NCI-H82 (cell line): ENCODE measurements around the gene COX19.
"Not testable (repeated sequence)": the region's sequence is repeated elsewhere in the genome, so short reads cannot be mapped to it uniquely, and the experiment has no call there.

Experiments
- DNase-seq: peaks from one replicate; lab custom pipeline; 2025; lab: John Stamatoyannopoulos, UW

COX19 gene

DNA sequence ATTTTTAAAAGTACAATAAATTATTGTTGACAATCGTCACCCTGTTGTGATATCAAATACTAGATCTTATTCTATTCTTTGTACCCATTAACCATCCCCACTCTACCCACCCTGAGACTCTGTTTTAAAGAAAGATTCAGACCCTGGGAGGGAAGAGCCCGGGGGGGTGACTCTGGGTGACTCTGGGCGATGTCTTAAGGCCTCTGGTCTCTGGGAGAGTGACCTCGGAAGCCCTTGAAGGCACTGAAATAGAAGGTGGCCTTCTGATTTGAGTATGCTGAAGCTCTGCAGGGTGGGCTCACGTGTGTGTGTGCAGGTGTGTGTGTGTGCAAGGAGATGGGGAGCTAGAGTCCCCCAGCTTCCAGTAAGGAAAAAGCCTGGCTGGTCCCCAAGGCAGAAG is 30.6 kb downstream of the COX19 start:
- DNase-seq = no peak

DNA sequence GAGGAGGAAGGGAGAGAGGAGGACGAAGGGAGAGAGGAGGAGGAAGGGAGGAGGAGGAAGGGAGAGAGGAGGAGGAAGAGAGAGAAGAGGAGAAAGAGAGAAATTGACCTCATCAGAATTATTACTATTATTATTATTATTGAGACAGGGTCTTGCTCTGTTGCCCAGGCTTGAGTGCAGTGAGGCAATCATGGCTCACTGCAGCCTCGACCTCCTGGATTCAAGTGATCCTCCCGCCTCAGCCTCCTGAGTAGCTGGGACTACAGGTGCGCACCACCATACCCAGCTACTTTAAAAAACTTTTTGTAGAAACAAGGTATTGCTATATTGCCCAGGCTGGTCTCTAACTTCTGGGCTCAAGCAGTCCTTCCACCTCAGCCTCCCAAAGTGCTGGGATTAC is 31.6 kb downstream of the COX19 start:
- not testable (repeated sequence) for DNase-seq

DNA sequence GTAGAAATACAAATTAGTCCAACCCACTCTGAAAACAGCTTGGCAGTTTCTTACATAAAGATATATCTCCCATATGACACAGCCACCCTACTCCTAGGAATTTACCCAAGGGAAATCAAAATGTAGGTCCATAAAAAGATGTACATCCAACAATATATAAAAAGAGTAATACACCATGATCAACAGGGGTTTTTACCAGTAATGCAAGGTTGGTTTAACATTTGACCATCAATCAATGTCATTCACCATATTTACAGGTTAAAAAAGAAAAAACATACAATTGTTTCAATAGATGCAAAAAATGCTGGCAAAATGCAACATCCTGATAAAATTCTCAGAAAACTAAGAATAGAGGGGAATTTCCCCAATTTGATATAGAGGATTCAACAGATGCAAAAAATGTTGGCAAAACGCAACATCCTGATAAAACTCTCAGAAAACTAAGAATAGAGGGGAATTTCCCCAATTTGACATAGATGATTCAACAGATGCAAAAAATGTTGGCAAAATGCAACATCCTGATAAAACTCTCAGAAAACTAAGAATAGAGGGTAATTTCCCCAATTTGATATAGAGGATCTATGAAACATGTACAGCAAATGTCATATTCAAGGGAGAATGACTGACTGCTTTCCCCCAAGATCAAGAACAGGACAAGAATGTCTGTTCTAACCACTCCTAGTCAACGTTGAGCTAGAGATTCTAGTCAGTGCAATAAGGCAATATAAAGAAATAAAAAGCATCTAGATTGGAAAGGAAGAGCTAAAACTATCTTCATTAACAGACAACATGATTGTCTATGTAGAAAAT is 34.5 kb downstream of the COX19 start:
- DNase-seq = no peak

DNA sequence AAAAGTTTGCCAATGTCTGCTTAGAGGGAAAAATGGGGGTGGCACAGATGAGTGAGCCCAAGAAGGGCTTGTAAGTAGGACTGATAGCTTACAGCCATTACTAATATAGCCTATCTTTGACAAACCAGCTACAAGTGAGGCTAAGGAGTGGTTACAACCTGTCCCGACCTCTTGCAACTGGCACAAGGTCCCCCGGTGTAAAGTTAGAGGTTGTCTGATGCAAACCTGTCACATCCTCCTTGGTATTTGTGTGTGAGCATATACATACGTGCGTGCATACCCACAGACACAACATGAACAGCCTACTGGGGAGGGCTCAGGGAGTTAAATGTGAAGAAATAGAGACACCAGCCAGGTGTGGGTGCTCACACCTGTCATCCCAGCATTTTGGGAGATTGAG is 35.5 kb downstream of the COX19 start:
- DNase-seq = no peak

DNA sequence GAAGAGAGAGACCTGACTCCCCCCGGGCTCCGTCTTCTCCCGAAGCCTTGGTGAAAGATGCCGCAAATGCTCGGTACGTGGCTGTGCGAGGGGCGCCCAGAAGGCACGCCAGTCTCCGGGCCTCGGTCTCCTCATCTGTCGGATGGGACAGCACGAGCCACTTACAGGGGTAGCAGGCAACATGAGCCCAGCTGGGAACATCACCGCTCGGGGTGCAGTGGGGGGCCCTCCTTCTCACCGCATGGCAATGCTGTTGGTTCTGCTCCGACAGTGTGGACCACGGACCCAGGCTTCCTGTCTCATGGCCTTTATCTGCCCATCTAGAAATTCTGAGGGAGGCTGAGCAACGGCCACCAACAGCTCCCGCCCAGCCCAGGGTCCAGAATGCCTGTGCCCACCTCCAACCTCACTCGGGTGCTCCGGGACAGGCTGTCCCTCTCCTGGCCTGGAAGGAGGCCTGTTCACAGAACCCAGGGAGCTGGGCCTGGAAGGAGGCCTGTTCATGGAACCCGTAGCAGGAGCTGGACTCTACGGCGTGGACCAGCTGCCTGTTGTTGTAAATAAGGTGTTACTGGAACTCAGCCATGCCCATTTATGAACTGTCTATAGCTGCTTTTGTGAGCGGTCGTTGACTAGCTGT is 36.7 kb downstream of the COX19 start:
- DNase-seq = no peak

DNA sequence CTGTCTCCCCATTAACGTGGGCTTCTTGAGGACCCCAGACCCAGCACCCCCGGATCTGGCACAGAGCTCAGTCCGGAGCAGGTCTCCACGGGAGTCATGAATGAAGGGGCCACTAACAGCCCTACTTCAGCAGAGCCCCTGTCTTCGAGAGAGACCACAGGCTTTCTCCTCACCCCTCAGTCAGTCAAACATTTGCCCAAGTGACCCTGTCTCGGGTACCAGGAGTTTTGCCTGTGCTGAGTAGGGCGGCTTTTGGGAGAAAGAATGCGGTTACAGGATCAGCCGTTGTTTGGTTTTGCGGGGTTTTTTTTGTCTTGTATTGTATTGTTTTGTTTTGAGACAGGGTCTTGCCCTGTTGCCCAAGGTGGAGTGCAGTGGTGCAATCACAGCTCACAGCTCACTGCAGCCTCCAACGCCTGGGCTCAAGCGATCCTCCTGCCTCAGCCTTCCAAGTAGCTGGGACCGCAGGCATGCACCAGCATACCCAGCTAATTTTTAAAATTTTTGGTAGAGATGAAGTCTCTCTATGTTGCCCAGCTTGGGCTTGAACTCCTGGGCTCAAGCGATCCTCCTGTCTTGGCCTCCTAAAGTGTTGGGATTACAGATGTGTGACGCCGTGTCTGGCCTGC is 37.4 kb downstream of the COX19 start:
- no peak for DNase-seq

DNA sequence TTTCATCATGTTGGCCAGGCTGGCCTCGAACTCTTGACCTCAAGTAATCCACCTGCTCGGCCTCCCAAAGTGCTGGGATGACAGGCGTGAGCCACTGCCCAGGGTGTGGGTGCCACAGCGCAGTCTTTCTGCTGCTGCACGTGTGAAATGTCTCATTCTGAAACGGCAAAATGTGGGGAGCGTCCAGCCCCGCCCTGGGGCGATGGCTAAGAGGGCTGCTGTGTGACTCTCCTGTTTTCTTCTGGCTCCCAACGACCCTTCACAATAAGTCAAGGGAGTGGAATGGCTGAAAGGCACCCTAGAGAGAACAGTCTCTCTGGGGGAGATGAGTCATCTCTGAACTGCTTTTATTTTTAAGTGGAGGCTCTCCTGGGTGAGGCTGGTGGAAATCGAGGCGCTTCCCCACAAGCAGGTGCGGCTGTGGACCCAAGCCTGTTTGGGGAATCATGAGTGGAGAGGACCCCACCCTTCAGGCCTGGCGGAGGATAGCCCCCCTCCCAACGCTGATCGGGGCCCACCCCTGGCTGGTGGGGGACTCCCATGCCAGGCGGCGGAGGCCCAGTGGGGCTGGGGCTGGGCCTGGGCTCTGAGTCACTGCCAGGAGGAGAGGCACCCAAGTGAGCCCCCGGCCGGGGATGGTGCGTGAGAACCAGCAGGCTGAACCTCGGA is 38.8 kb downstream of the COX19 start:
- DNase-seq = no peak

DNA sequence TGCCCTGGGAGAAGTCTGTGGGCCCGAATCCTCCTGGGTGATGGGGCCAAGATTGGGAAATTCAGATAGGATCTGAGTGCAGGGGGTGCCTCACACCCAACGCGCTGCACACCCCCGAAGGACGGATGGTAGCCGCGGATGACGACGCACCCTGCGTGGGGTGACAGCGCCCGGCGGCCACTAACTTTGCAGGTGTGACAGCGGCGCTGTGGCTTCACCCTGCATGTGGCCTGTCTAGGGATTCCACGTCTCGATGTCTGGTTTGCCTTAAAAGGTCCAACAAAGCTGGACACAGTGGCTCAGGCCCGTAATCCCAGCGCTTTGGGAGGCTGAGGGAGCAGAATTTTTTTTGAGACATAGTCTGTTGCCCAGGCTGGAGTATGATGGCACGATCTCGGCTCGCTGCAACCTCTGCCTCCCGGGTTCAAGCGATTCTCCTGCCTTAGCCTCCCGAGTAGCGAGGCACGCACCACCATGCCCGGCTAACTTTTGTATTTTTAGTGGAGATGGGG is 39.4 kb downstream of the COX19 start:
- DNase-seq = no peak

DNA sequence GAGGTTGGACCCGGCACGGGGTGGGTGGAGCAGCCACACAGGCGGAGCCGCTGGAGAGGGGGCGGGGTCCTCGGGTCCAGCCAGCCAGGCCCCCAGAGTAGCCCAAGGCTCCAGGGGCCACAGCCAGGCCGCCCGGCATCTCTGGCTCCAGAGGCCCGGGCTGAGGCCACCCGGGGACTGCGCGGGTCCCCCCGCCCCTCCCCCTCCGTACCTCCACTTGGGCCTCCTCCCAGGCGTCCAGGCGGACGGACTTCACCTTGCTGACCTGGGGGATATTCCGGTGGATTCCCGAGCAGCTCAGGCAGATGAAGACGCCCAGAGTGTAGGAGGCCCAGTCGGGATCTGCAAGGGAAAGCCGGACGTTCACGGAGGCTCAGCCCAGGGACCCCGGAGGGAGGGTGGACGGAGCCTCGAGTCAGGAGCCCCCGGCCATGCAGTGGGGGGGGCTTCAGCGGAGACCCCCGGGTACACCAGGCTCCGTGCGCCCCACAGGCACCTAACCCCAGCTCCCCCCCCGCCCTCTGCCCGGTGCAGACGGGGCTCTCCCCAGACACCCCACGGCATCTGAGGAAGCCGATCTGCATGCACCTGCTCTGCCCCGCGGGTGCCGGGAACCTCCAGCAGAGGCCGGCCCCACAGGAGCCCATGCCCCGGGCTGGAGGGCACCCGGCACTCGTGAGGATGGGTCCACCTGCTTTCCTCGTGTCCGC is 40.0 kb downstream of the COX19 start:
- DNase-seq = no peak

DNA sequence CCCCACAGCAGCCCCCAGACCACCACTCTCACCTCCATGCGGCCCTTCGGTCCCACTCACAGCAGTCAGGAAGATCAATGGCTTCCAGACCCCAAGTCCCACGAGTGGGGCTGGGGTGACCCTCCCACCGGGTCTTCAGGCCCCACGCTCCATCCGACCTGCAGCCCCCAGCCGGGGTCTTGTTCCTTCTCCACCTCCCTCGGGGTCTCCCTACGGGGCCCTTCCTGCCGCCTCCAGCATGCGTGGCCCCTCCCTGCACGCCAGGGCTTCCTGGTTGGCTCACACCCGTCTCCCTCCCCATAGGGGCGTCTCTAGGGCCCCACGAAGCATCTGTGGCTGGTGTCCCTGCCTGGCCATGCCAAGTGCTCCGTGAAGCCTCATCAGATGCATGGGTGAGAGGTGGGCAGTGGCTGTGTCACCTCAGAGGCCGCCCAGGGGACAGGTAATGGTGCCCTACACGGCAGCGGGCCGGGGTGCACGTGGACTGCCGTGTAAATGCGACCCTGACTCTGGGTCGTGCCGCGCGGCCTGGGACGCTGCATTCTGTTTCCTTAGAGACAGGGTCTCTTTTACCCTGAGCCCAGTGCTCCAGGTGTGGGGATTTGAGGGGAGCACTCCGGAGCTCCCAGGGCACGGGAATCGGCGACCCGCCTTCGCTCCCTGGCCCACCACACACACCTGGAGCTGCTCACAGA is 40.7 kb downstream of the COX19 start:
- DNase-seq = no peak

DNA sequence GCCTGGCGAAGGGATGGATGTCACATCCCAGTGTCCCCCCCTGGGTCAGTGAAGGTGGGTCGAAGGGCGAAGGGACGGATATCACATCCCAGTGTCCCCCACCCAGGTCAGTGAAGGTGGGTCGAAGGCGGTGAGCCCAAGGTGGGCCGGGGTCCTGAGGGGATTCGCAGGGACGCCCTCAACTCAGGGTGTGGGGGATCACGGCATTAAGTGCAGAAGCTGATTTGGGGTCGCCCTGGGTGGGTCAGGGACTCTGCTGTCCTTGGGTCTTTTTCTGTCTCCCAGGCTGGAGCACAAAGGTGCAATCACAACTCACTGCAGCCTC is 42.7 kb downstream of the COX19 start:
- no peak for DNase-seq

DNA sequence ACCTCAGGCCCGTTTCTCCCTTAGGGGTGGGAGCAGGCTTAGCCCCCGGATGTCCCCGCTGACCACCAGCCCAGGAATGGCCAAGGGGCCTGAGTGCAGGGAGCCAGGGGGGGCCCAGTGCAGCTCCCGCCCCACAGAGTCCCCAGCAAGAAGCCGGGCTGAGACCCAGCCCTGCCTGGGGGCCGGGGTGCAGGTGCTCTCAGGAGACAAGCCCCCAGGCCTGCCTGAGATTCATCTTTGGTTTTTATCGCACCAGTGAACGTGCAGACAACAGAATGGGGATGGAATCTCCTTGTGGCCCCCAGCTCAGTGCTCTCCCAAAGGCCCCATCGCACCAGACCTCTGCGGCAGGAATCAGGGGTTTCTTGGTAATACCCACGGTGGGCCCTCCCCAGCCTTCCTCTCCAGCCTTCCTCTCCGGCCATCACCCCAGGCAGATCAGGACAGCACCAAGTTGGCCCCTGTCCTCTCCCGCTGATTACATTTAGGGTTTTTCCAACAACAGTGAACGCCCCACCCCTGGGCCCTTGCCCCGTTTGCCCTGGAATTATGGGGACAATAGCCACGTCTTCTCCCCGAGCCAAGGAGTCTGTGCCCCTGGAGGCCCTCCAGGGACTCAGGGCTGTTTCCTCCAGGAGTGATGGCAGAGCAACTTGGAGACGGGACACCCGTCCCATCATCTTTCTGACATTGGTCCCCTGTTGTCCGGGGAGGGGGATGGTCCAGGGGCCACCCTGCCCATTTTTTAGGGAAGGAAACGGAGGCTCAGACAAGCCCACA is 43.3 kb downstream of the COX19 start:
- no peak for DNase-seq

DNA sequence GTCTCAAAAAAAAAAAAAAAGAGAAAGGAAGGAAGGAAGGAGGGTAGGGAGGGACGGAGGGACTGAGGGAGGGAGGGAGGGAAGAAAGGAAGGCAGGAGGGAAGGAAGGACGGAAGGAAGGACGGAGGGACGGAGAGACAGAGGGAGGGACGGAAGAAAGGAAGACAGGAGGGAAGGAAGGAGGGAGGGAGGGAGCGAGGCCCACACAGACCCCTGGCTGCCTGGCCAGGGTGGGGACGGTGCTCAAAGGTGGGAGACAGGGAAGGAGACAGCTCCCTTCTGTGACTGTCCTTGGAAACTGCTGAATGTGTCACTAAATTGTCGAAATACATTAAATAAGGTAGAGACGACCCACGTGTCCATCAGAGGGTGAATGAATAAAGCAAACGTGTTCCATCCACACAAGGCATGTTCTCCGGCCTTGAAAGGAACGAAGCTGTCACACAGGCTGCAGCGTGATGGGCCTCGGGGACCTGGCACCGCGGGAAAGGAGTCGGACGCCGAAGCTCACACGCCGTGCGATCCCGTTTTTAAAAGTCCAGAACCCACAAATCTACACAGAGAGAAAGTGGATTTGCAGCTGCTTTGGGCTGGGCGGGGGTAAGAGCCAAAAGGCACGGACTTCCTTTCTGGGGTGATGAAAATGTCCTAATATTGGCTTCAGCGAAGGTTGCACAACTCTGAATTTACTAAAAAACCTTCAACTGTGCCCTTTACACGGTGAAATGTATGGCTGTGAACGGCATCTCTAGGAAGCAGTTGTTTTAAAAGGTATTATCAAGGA is 44.2 kb downstream of the COX19 start:
- no peak for DNase-seq

DNA sequence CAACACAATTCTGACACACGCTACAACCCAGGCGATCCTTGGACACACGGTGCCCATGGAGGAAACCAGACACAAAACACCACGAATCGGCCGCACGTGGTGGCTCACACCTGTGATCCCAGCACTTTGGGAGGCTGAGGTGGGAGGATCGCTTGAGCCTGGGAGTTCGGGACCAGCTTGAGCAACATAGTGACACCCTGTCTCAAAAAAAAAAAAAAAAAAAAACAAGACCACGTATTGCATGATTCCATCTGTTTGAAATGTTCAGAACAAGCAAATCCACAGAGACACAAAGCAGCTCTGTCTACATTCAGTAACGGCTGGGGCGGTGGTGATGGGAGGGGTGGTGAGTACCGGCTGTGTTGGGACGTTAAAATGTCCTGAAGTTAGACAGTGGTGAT is 46.0 kb downstream of the COX19 start:
- DNase-seq = no peak

DNA sequence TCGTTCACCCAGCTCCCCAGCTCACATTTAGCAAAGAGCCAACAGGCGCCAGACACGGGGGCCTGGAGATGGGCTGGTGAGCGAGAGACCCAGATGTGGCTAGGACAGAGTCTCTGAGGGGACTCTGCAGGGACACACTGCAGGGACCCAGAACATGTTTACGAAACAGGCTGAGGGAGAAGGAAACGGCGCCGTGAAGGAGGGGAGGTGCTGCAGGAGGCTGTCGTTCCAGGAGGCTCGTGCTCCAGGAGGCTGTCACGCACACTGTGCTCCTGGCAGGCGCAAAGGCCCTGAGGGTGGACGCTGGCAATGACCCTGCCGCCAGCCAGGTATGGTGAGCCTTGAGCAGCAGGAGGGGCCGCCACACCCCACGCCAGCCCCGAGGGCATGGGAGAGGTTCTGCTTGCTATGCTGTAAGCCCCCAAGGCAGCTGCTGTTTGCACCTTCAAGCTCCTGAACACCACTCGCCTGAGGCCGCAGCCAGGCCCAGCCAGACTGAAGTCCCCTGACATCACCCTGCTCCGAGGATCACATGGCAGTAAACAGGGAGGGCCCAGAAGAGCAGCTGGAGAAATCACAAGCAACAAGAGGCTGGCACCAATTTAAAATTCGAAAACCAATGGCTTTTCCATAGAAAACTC is 48.2 kb downstream of the COX19 start:
- DNase-seq = no peak

DNA sequence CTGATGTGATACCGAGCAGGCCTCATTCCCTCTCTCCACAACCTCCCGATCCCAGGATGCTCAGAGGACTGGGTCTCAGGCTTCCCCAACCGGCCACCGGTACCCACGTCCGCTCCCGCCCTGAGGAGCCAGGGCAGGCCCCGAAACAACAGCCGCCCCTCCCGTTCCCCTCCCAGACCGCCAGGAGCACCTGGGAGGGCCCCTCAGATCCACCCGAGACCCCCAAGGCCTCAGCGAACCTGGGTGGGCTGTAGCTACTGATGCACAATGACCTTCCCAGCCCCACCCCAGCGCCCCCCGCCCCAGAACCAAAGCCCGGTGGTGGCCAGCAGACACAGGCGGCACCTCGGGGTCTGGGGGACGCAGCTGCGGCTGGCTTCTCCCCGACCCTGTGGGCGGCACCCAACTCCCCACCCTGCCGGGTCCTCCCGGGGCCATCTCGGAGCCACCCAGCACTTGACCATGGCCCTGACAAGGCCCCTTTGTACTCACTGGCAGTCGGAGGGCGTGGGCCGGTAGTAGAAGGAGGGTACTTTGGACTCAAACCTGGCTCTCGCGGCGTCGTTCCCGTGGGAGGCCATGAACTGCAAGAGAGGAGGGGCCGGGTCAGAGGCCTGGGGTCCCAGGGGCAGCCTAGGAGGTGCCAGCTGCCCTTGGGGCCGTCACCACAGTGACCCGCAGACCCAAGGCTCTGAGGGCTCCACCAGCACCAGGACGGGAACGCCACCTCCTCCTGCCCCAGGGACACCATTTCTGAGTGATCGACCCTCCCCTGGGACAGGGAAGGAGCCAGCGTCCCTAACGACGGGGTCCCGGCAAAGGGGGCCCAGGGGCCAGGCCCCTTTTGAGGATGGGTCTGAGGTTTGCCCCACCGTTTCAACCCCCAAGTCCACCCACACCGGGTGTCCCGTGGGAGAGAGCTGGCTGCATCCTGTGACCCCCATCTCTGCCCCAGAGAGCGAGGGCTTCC is 49.0 kb downstream of the COX19 start:
- DNase-seq = no peak

DNA sequence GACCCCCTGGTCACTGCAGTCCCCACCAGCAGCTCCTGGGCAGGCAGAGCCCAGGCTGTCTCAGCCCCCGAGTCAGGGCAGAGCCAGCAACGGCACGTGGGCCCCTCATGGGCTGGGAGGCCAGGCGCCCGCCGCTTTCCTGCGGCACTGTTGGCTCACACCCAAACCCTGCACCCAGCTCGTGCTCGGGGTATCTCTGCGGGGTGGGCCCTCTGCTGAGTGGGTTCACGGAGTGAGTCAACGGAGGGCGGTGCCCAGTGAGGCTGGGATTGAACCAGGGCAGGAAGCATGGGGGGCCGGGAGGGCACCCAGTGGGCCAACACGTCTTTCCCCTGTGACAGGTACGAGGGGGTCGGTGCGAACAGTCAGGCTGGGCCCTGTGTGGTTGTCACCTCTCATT is 49.7 kb downstream of the COX19 start:
- no peak for DNase-seq

DNA sequence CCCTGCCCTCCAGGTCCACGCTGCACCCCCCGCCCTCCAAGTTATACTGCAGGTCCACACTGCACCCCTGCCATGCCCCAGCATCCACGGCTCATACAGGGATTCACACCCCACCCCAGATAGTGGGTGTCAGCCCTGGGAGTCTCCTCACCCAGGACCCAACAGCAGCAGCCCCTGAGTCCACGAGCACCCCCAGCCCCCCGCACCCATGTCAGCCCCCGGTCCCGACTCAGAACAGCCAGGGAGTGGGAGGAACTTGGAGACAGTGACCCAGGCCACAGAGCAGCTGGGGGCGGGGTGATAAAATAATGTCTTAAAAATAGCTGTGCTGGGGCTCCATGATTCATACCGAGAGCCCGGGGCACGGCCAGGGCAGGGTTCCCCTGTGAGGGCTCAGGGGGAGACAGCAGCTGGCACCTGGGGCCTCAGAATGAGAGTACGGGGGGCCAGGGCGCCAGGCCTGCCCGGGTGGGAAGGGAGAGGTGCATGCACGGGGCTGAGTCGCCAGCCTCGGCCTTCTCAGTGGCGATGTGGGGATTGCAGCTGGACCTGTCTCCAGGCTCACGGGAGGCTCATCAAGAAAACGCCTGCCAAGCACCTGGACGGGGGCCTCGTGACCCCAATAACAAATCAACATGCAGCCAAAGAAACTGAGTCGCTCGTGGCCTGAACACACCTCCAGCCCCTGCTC is 50.7 kb downstream of the COX19 start:
- DNase-seq = no peak
